ENCODE measurements around the gene LCMT2.

The LCMT2 gene

GRCh38 chr15:43329960-43330779, at the start of gene LCMT2:
TSS of gene LCMT2 (minus strand) at chr15:43330573. CDS start at chr15:43330489, 84 bp downstream.
- peak; percentile 10 for DNase-seq

DNA sequence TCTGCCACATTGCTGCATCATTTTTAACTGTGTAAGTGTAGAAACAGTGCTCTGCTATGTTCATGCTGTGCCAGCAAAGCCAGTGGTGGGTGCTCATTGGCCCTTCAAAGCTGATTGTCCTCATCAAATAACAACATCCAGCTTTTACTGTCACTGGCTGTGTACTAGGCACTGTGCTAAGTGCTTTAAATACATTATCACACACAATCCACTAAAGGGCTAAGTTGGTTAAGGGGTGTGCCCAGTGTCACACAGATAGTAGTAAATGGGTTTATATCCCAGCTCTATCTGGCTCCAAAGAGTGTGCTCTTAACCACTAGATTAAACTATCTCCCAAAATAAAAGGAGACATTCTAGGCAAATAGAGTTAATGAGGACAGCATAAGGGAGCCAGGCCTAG, 48.2 kb upstream of the LCMT2 start:
- no peak for DNase-seq

DNA sequence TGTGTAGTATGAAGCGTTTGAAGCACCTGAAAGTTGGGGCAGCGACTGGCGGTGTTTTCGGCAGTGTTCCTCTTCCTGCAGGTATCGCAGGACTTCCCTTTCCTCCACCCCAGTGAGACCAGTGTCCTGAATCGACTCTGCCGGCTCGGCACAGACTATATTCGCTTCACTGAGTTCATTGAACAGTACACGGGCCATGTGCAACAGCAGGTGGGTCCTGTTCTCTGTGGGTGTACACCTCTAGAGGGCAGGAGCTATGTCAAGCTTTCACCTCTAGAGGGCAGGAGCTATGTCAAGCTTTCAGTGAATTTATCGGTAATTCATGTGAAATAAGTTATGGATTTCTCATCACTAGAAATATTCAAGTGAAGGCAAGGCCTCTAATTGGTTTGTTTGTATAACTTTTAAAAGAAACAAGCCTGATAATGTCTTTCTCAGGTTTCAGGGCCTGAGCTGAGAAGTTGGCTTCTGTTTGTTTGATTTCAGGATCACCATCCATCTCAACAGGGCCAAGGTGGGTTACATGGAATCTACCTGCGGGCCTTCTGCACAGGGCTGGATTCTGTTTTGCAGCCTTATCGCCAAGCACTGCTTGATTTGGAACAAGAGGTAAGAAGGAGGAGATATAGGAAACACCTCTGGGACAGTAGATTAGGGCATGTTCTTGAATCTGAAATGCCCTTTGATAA, 45.8 kb upstream of the LCMT2 start:
- DNase-seq, result no peak

DNA sequence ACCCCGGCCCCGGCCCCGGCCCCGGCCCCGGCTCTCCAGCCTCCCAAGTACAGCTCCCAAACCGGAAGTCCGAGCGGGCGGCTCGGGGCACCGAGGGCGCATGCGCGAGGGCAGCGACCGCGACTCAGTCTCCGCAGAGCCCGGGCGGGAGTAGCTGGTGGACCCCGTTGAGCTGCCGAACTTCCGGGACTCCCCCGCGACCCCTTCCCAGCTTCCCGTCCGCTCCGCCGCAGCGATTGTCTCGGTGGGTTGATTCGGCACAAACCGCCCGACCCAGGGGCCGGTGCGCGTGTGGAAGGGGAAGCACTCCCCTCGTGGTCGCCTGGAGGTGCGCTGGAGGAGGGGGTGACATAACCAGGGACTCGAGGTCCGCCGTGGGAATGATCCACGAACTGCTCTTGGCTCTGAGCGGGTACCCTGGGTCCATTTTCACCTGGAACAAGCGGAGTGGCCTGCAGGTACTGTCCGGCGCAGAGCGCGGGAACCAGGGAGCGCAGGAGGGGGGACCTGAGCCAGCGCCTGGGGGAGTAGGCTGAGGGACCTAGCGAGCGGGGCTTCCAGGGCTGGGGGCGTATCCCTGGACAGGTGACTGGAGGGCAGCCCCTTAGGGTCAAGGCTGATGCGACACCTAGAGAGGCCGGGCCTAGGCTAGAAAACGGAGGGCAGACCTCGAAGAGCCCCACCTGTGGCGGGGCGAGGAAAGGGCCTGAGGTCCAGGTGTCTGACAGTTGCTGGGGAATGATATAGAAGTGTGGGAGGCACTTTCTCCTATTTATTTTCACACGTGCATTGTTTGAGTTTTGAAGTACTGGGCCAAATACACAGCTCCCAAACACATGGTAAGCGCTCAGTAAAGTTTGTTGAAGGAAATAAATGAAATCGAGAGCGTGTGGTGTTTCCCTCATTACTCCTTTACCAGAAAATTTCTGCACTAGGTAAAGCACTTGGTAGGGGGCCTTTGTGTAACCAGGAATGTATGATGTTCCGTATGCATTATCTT, 40.9 kb upstream of the LCMT2 start, which contains the start of the genes TUBGCP4 and ZSCAN29:
TUBGCP4 (plus strand) TSS at position 127 of the 1,000 bp plus-strand sequence; CDS start at position 381, 254 bp downstream.
ZSCAN29 (minus strand) TSS at position 69 of the 1,000 bp plus-strand sequence. CDS start 1,130 bp downstream, outside the sequence.
- peak; percentile 22 for DNase-seq

- DNase-seq, result no peak
Measured at GRCh38 chr15:43370310-43370974, 40.1 kb upstream of the LCMT2 start.

GRCh38 chr15:43361313-43361903, 31.0 kb upstream of the LCMT2 start:
- DNase-seq, result no peak

DNA sequence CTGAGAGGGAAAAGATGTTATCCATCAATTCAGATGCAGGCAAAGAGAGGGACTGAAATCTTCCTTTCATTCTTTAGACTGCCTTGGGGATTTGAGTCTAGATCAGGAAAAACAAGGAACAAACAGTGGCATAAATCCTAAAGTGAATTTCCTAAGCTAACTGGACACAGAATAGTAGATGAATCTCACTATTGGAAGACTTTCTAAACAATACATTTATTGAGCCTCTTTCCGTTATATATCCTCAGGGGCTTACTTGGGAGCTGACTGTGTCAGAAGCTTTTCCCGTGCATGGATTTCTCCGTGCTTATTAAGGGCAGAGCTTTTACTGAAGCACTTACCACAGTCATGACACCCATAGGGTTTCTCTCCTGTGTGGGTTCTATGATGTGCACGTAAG, 30.4 kb upstream of the LCMT2 start:
- no peak for DNase-seq

- no peak for DNase-seq
Measured at GRCh38 chr15:43352693-43353382, 22.5 kb upstream of the LCMT2 start.

- no peak for DNase-seq
Measured at GRCh38 chr15:43347114-43347513, 16.7 kb upstream of the LCMT2 start.

DNA sequence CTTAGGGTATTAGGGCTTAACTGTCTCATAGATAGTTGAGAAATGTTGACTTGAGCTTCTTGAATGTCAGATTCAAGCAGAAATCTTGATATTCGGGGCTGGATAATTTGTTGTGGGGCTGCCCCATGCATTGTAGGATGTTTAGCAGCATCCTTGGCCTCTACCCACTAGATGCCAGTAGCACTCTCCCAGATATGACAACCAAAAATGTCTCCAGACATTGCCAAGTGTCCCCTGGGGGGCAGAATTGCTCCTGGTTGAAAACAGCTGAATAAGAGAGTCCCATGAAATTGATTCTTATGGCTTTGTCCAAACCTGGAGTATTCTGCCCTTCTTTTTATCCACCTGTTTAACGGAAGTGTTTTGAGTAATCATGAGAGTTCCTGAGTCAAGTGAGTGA, 15.9 kb upstream of the LCMT2 start:
- DNase-seq, result peak; percentile 4

GRCh38 chr15:43330780-43331087, 361 bp upstream of the LCMT2 start:
- no peak for DNase-seq

GRCh38 chr15:43329217-43329959, 985 bp downstream of the LCMT2 start:
- DNase-seq, result no peak

GRCh38 chr15:43325039-43325684, 5.2 kb downstream of the LCMT2 start:
- DNase-seq, result no peak

DNA sequence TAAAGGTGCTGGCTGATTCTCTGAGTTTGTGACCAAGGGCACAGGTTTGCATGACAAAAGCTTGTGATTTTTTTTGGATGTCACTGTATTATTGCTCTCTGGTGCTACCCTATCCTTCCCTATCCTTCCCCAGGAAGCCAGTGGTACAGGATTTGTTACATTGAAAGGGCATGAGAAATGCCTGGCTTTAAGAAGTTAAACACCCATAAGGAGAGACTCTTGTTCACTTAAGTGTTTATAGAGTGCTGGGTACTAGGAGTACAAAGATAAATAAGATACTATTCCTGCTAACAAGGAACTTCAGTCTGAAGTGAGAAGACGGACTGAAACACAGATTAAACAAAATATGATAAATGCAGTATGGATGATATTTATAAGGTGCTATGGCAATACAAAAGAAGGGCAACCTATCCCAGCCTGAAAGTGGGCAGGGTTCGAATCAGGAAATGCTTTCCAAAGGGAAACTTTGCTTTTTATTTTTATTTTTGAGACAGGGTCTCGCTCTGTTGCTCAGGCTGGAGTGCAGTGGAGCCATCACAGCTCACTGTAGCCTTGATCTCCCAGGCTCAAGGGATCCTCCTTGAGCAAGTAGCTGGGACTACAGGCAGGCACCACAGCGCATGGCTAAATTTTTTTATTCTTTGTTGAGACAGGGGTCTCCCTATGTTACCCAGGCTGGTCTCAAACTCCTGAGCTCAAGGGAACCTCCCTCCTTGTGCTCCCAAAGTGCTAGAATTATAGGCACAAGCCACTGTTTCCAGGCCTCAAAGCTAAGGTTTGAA, 11.2 kb downstream of the LCMT2 start:
- no peak for DNase-seq

- no peak for DNase-seq
Measured at GRCh38 chr15:43317566-43318184, 12.7 kb downstream of the LCMT2 start.

DNA sequence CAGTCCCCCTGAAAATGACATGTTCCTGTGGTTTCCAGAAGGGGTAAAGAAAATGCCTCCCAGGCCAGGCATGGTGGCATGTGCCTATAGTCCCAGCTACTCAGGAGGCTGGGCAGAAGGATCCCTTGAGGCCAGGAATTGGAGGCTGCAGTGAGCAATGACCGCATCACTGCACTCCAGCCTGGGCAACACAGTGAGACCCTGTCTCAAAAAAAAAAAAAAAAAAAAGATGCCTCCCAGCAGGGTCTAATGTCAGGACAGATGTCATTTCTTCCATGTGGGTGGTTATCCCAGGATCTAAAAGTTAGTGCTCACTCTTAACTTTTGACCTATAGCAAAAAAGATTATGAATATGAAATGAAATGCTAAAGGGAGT, 13.4 kb downstream of the LCMT2 start:
- DNase-seq, result no peak

- DNase-seq, result no peak
Measured at GRCh38 chr15:43316016-43316970, 14.1 kb downstream of the LCMT2 start.

DNA sequence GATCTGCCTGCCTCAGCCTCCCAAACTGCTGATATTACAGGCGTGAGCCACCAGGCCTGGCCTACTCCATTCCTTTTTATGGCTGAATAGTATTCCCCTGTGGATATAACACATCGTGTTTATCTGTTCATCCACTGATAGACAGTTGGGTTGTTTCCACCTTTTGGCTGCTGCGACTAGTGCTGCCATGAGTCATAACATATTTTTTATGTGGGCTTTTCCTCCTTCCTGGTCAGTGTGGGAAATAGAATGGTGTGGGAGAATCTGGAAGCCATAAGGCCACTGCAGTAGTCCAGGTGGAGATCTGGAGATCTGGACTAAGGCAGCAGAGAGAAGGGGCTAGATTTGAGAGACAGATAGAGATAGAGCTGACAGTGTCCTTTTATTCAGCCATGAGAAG, 16.2 kb downstream of the LCMT2 start:
- no peak for DNase-seq
